PC-9 (cell line): ENCODE results near the gene ATP2C2.

Experiments used
- EZH2 ChIP-seq: fragments of 200-600 bp; sonication (generic); IDR thresholded peaks from 2 replicates; pipeline ENCODE4 v1.8.0; 2017; ENCODE audit warnings: antibody characterized with exemption, low read depth
- TF ChIP-seq, protein P1 (sequence below): fragments of 200-600 bp; sonication (generic); conservative IDR thresholded peaks from 2 replicates; pipeline ENCODE4 v1.6.1; 2017; ENCODE audit warnings: mixed run types, antibody characterized with exemption, mild to moderate bottlenecking, moderate library complexity

- TF ChIP-seq, protein P1, sequence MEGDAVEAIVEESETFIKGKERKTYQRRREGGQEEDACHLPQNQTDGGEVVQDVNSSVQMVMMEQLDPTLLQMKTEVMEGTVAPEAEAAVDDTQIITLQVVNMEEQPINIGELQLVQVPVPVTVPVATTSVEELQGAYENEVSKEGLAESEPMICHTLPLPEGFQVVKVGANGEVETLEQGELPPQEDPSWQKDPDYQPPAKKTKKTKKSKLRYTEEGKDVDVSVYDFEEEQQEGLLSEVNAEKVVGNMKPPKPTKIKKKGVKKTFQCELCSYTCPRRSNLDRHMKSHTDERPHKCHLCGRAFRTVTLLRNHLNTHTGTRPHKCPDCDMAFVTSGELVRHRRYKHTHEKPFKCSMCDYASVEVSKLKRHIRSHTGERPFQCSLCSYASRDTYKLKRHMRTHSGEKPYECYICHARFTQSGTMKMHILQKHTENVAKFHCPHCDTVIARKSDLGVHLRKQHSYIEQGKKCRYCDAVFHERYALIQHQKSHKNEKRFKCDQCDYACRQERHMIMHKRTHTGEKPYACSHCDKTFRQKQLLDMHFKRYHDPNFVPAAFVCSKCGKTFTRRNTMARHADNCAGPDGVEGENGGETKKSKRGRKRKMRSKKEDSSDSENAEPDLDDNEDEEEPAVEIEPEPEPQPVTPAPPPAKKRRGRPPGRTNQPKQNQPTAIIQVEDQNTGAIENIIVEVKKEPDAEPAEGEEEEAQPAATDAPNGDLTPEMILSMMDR, result no peak
- TF ChIP-seq EZH2, result no peak
Observed at GRCh38 chr16:84331998-84332780, 36.1 kb upstream of the ATP2C2 start.
